GM23248 (cell line): ENCODE data around the gene CALN1. TPM values are rescaled to one million over a fixed set of nuclear protein-coding genes. Genes with fewer than 3 reads are reported as not detected.

ENCODE experiments used
- DNase-seq: peaks from one replicate; pipeline ENCODE4 v3.0.0-alpha.2; 2015
- H2AFZ ChIP-seq: fragments of 200-600 bp; sonication (generic); 2 replicates; pipeline ENCODE4 v1.6.1; 2016; ENCODE audit warnings: antibody characterized with exemption
- H3F3A ChIP-seq: fragments of 200-600 bp; sonication (generic); 2 replicates; pipeline ENCODE4 v1.6.1; 2016; ENCODE audit warnings: mild to moderate bottlenecking, antibody characterized with exemption, mixed run types; ENCODE audit not compliant: insufficient read depth
- H3K27ac ChIP-seq: fragments of 200-600 bp; sonication (generic); 2 replicates; pipeline ENCODE4 v1.5.1; 2016; ENCODE audit warnings: mild to moderate bottlenecking
- H3K27me3 ChIP-seq: fragments of 200-600 bp; sonication (generic); replicated peaks from 2 replicates; pipeline ENCODE4 v1.6.1; 2016; ENCODE audit warnings: mild to moderate bottlenecking; ENCODE audit not compliant: insufficient read depth
- H3K36me3 ChIP-seq: fragments of 200-600 bp; sonication (generic); 2 replicates; pipeline ENCODE4 v1.6.1; 2016; ENCODE audit warnings: low read depth, mild to moderate bottlenecking
- H3K4me1 ChIP-seq: fragments of 200-600 bp; sonication (generic); 2 replicates; pipeline ENCODE4 v1.6.1; 2016; ENCODE audit warnings: mild to moderate bottlenecking; ENCODE audit not compliant: insufficient read depth
- H3K4me2 ChIP-seq: fragments of 200-600 bp; sonication (generic); one replicate; pipeline ENCODE4 v1.6.1; 2016; ENCODE audit warnings: mild to moderate bottlenecking; ENCODE audit not compliant: unreplicated experiment
- H3K4me3 ChIP-seq: fragments of 200-600 bp; sonication (generic); 2 replicates; pipeline ENCODE4 v1.5.1; 2016; ENCODE audit warnings: mild to moderate bottlenecking
- H3K79me2 ChIP-seq: fragments of 200-600 bp; sonication (generic); 2 replicates; pipeline ENCODE4 v1.6.1; 2016; ENCODE audit warnings: mild to moderate bottlenecking; ENCODE audit not compliant: insufficient read depth
- H3K9ac ChIP-seq: fragments of 200-600 bp; sonication (generic); 2 replicates; pipeline ENCODE4 v1.6.1; 2016; ENCODE audit warnings: mild to moderate bottlenecking
- H3K9me2 ChIP-seq: fragments of 200-600 bp; sonication (generic); 2 replicates; pipeline ENCODE4 v1.6.1; 2016; ENCODE audit warnings: mixed run types, mild to moderate bottlenecking, moderate library complexity; ENCODE audit not compliant: insufficient read depth
- H3K9me3 ChIP-seq: fragments of 200-600 bp; sonication (generic); one replicate; pipeline ENCODE4 v1.6.1; 2017; ENCODE audit warnings: low read depth
- H4K20me1 ChIP-seq: fragments of 200-600 bp; sonication (generic); 2 replicates; pipeline ENCODE4 v1.6.0; 2016; ENCODE audit not compliant: insufficient read depth
- EZH2 ChIP-seq: fragments of 200-600 bp; sonication (generic); IDR thresholded peaks from 2 replicates; pipeline ENCODE4 v1.6.1; 2018; ENCODE audit warnings: antibody characterized with exemption, mild to moderate bottlenecking; ENCODE audit not compliant: insufficient read depth, poor library complexity, severe bottlenecking
- EZH2phosphoT487 ChIP-seq: fragments of 200-600 bp; sonication (generic); IDR thresholded peaks from 2 replicates; pipeline ENCODE4 v1.6.1; 2018; ENCODE audit warnings: antibody characterized with exemption, moderate library complexity, mild to moderate bottlenecking, low read depth; ENCODE audit not compliant: insufficient read depth
- WGBS, 2 experiments: methylation state at CpG; one replicate each; pipeline ENCODE4 v1.1.6; 2015 to 2017; ENCODE audit warnings: low lambda C conversion rate in 2 of 2, low coverage in 1 of 2; ENCODE audit errors: missing lambda C conversion rate in 2 of 2; 5-methylcytosine and 5-hydroxymethylcytosine counted together
- in situ Hi-C: fragments of 300-500 bp; cut with MboI; formaldehyde crosslinking; loops from 2 replicates; pipeline ENCODE4 v1.15.0; 2020
- polyA plus RNA-seq: library from polyadenylated mRNA; unstranded; fragments of >200 nt; fragmentation: Nextera tagmentation; extraction: Ambion mirVana; gene quantifications from 2 replicates; pipeline ENCODE4 v1.2.1, GENCODE V29; 2016
- total RNA-seq: library from RNA; depleted of rRNA; stranded (reverse); fragments of >200 nt; shearing (Covaris generic); gene quantifications from 2 replicates; pipeline ENCODE4 v1.2.3, GENCODE V29; 2014

CALN1 gene
- total and polyA plus RNA-seq, 2 experiments from 2014 or later: not detected

- Histone ChIP-seq H3K9me3 (no peaks in the 10 kb centered on the region), H3K27ac (no peak overlapping the region), H2AFZ (no peak overlapping the region), H3F3A (no peaks in the 10 kb centered on the region), H3K9ac (no peak overlapping the region), H3K79me2 (no peaks in the 10 kb centered on the region), H3K36me3 (no peaks in the 10 kb centered on the region), H3K4me3 (no peak overlapping the region), H4K20me1 (no peaks in the 10 kb centered on the region), H3K4me2 (no peak overlapping the region), H3K4me1 (no peaks in the 10 kb centered on the region), H3K27me3 (no peaks in the 10 kb centered on the region), H3K9me2 (no peaks in the 10 kb centered on the region)
- TF ChIP-seq EZH2 (no peak), EZH2phosphoT487 (no peak)
- in situ Hi-C loops: no loop called here
- WGBS, 2 experiments: 0 to 2% methylated on average over 3 of the region's 3 CpGs
- no peak for DNase-seq
These were observed 114.5 kb downstream of the CALN1 start for GRCh38 chr7:72297636-72298035.

- Histone ChIP-seq H3K27ac (no peak overlapping the region), H3K79me2 (no peaks in the 10 kb centered on the region), H3K27me3 (no peaks in the 10 kb centered on the region), H3K36me3 (no peaks in the 10 kb centered on the region), H4K20me1 (no peaks in the 10 kb centered on the region), H3K9me3 (no peaks in the 10 kb centered on the region), H3K9me2 (no peaks in the 10 kb centered on the region), H3K4me1 (no peaks in the 10 kb centered on the region), H3K9ac (no peak overlapping the region), H3K4me3 (no peak overlapping the region), H3F3A (no peaks in the 10 kb centered on the region), H2AFZ (no peak overlapping the region), H3K4me2 (no peak overlapping the region)
- TF ChIP-seq EZH2 (no peak), EZH2phosphoT487 (no peak)
- WGBS, 2 experiments: 15 to 18% methylated on average over 3 of the region's 3 CpGs
- in situ Hi-C loops: no loop called here
- DNase-seq: no peak
These were observed 119.3 kb downstream of the CALN1 start for GRCh38 chr7:72292794-72293193.

GRCh38 chr7:72292118-72292517 lies 120.0 kb downstream of the CALN1 start:
- TF ChIP-seq EZH2phosphoT487 (no peak), EZH2 (no peak)
- Histone ChIP-seq H4K20me1 (no peaks in the 10 kb centered on the region), H3K27me3 (no peaks in the 10 kb centered on the region), H3F3A (no peaks in the 10 kb centered on the region), H3K79me2 (no peaks in the 10 kb centered on the region), H3K9ac (no peak overlapping the region), H3K4me2 (no peak overlapping the region), H3K4me3 (no peak overlapping the region), H3K27ac (no peak overlapping the region), H3K9me3 (no peaks in the 10 kb centered on the region), H3K9me2 (no peaks in the 10 kb centered on the region), H3K4me1 (no peaks in the 10 kb centered on the region), H2AFZ (no peak overlapping the region), H3K36me3 (no peaks in the 10 kb centered on the region)
- 23 to 31% methylated on average over 3 of the region's 3 CpGs for WGBS, 2 experiments
- DNase-seq: no peak
- in situ Hi-C loops: no loop called here

DNA sequence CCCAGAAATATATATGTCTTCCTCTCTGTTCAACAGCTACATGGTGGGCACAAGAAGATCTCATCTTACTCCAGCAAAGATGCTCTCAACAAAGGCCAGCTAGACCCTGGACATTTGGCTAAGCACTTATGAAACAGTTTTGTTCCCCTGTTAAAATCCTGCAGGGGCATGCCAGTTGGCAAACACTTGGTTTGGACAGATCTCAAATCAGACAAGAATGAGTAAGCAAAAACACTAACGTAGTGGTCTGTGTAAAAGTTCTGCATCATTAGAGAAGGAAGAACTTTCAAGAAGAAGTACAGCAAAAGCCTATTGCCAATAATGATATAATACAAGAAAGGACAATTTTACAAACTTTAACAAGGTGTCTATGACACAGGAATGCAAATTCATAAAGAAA lies 125.6 kb downstream of the CALN1 start:
- H3K9me2 ChIP-seq: no peaks in the 10 kb centered on the region
- in situ Hi-C loops: no loop called here

GRCh38 chr7:72283309-72283708 lies 128.8 kb downstream of the CALN1 start:
- H3F3A ChIP-seq: no peaks in the 10 kb centered on the region
- TF ChIP-seq EZH2 (no peak), EZH2phosphoT487 (no peak)
- no peaks in the 10 kb centered on the region for H3K27me3 ChIP-seq
- no peaks in the 10 kb centered on the region for H3K9me2 ChIP-seq
- H3K79me2 ChIP-seq: no peaks in the 10 kb centered on the region
- no peaks in the 10 kb centered on the region for H3K36me3 ChIP-seq
- DNase-seq: no peak
- no peak overlapping the region for H3K27ac ChIP-seq
- 20 to 36% methylated on average over 1 of the region's 1 CpG for WGBS, 2 experiments
- H3K9me3 ChIP-seq: no peaks in the 10 kb centered on the region
- H3K4me2 ChIP-seq: no peak overlapping the region
- H3K9ac ChIP-seq: no peak overlapping the region
- H2AFZ ChIP-seq: no peak overlapping the region
- no peaks in the 10 kb centered on the region for H3K4me1 ChIP-seq
- H3K4me3 ChIP-seq: no peak overlapping the region
- in situ Hi-C loops: no loop called here
- no peaks in the 10 kb centered on the region for H4K20me1 ChIP-seq

More for the DNA sequence above, 125.6 kb downstream of the CALN1 start:
- H3K9ac ChIP-seq: no peak overlapping the region
- H3F3A ChIP-seq: no peaks in the 10 kb centered on the region
- no peak for TF ChIP-seq EZH2phosphoT487
- no peak for TF ChIP-seq EZH2
- no peaks in the 10 kb centered on the region for H3K4me1 ChIP-seq
- no peak overlapping the region for H3K27ac ChIP-seq
- no peaks in the 10 kb centered on the region for H4K20me1 ChIP-seq
- H2AFZ ChIP-seq: no peak overlapping the region
- no peaks in the 10 kb centered on the region for H3K79me2 ChIP-seq
- WGBS, 2 experiments: 8 to 11% methylated on average over 1 of the region's 1 CpG
- no peaks in the 10 kb centered on the region for H3K9me3 ChIP-seq
- H3K4me3 ChIP-seq: no peak overlapping the region
- no peak overlapping the region for H3K4me2 ChIP-seq
- no peak for DNase-seq
- H3K36me3 ChIP-seq: no peaks in the 10 kb centered on the region
- no peaks in the 10 kb centered on the region for H3K27me3 ChIP-seq
